GM21423 (cell line): ENCODE results near the gene SEPTIN10.
"Not testable (repeated sequence)": the region's sequence is repeated elsewhere in the genome, so short reads cannot be mapped to it uniquely, and the experiment has no call there.

ENCODE experiments used
- ATAC-seq: cut with Tn5 transposase; IDR thresholded peaks from one replicate; pipeline ENCODE4 v1.9.1; 2021; ENCODE audit warnings: mild to moderate bottlenecking, moderate library complexity; ENCODE audit not compliant: unreplicated experiment

SEPTIN10 gene

DNA sequence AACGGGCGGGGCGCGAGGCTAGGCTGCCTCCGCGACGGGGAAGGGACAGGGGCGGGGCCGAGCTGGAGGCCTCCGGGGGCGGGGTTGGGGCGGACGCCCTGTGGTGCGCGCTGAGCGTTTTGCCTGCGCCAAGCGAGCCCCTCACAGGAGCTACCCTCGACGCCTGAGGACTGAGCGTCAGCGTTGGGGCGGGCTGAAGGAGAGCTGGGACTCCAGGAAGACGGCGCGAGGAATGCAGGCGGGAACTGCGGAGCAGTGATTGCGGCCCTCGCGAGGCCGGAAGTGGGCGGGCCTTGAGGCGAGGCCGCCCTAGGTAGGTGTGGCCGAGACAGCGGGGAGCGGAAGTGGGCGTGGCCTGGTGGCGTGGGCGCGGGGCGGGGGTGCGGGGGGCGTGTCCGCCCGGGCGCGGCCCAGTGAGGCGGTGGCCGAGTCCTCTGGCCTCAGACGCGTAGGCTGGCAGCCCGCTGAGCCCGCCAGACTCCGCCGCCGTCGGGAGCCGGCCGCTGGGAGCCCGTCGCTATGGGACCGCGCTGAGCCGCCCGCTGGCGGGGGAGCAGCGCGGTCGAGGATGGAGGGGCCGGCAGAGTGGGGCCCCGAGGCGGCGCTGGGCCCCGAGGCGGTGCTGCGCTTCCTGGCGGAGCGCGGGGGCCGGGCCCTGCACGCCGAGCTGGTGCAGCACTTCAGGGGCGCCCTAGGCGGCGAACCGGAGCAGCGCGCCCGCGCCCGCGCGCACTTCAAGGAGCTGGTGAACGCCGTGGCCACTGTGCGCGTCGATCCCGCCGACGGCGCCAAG lies at the start of gene SEPTIN10, which contains the start of gene SOWAHC:
SEPTIN10 (minus strand) TSS at position 45 of the 793 bp plus-strand sequence. CDS start 139 bp downstream, outside the sequence.
SOWAHC (plus strand) TSS at position 443 of the 793 bp plus-strand sequence; CDS start at position 569, 126 bp downstream.
- peak; percentile 89 for ATAC-seq

DNA sequence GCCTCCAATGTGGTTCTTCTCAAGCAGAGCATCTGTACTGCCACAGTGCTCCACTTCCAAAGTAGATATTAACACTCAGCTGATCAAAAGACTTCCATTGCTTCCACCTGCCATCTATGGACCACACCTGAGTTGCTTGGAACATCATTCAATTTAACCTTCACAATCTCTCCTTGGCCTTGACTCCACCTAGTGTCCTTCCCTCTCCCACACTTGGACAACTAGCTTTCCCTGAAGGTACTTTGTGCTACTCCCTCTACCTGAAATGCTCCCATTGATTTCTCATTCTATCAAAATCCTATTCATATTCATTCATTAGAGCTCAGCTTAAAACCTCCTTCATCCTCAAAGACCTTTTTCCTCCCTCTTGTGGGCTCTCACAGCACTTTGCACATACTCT lies 49.1 kb upstream of the SEPTIN10 start:
- no peak for ATAC-seq

DNA sequence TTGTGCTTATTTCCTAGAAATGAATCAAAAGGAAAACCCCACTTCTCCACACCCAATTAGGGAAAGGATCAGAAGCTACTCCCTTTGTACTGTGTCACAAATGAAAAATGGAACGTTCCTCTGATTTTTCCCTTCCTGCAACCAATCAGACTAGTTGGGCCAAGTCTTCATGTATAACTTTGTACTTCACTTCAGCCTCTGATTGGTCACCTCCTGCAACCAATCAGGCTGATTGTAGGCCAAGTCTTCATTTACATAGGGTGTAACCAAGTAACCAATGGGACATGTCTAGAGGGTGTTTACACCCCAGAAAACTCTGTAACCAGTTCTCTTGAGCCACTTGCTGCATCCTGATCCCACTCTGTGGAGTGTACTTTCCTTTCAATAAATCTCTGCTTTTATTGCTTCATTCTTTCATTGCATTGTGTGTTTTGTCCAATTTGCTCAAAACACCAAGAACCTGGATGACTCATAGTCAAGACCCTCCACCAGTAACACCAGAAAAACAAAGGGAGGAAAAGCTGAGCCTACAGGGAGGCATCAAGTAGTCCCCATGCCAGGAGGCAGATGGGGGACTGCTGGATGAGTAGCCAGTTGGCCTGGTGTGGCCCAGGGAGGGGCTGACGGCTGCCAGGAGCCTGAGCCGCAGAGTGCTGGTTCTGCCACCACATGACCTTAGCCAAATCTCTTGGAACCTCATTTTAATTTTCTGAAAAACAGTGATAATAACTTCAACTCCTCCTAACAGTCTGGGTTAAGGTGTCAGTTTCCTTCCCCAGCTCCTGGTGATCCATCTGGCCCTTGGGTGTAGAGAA lies 46.5 kb upstream of the SEPTIN10 start:
- ATAC-seq = no peak

- no peak for ATAC-seq
Measured at GRCh38 chr2:109659396-109660045, 45.8 kb upstream of the SEPTIN10 start.

GRCh38 chr2:109655287-109655686 lies 41.5 kb upstream of the SEPTIN10 start:
- no peak for ATAC-seq

DNA sequence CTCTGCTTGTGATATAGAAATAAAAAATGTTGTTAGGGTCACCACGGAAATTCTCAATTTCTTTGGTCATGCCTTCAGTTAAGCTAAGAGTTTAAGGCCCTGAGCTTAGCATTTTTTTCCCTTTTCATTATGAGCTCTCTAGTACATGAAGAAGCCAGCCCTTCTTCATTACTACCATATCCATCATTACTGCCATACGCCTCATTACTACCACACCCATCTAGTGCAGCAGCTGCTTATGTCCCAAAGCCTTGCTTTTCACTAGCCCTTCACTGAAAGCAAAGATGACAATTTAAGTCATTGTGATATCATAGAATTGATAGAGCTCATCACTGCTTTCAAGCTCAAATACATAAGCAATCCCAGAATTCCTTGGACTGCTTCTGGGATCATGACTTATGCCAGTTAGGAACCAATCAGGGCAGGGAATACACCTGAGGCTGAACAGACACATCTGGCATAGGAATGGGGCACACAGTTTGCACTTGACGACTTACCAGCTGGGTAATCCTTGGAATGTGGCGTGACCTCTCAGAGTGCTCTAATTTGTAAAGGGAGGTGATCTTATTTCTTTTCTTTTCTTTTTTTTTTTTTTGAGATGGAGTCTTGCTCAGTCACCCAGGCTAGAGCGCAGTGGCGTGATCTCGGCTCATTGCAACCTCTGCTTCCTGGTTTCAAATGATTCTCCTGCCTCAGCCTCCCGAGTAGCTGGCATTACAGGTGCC lies 40.7 kb upstream of the SEPTIN10 start:
- no peak for ATAC-seq

DNA sequence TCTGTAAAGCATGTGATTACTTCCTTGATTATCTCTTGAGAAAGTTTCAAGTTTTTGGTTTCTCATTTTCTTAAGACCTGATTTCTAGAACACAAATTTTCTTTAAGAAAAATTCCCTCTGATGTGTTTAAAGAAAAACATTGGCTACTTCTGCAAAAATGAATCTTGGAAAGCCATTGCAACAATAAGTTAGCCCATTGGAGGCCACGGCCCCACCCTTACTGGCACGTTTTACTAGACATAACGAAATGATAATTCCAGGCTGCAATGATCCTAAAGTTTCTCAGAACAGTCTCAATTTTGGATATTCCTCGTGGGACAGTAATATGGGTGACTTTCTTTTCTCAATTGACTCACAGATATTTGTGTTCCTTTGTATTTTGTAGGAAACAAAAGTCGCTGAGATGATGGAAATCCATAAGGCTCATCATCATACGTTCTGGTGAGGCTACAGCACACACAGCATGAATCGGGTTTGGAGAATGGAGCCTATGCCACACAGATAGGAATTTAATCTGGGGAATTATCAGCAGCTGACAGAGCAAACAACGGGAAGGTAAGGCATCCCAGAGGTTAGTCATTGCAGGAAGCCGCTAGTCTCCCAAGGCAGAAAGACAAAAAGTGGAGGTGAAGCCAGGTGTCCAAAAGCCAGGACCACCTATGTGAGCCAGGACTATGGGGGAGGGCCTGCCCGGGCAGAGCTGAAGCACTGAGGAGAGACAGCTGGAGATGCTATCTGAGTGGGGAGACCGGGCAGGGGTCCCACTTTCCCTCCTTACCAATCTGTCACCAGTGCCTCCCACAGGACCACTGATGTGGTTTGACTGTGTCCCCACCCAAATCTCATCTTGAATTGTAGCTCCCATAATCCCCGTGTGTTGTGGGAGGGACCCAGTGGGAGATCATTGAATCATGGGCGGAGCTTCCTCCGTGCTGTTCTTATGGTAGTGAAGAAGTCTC lies 36.2 kb upstream of the SEPTIN10 start:
- no peak for ATAC-seq

GRCh38 chr2:109648041-109648527 lies 34.3 kb upstream of the SEPTIN10 start:
- no peak for ATAC-seq

DNA sequence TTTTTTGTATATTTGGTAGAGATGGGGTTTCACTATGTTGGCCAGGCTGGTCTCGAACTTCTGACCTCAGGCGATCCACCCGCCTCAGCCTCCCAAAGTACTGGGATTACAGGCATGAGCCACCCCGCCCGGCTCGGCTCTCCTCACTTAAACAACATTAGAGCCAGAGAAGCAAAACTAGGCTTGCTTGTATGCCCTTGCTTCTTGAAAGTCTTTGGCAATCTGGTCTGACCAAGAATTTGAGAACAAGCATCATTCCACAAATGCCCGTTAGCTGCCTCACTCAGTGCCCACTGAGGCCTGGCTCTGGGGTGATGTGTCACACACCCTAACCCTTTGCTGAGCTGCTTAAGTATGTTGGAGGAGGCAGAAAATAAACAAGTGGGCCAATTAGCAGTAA lies 33.9 kb upstream of the SEPTIN10 start:
- ATAC-seq = no peak

DNA sequence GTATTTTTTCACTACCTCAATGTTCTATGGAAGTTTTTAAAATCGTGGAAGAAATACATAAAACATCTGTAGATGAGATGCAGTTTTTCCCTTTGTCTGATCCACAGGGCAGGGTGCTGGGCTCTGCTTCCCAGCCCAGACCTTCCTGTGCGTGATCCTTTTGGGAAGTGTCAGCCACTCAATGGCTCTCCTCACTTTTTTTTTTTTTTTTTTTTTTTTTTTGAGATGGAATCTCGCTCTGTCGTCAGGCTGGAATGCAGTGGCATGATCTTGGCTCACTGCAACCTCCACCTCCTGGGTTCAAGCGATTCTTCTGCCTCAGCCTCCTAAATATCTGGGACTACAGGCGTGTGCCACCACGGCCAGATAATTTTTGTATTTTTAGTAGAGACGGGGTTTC lies 33.2 kb upstream of the SEPTIN10 start:
- no peak for ATAC-seq

- ATAC-seq = no peak
Measured at GRCh38 chr2:109645412-109646184, 31.8 kb upstream of the SEPTIN10 start.

GRCh38 chr2:109644571-109645275 lies 31.0 kb upstream of the SEPTIN10 start:
- no peak for ATAC-seq

DNA sequence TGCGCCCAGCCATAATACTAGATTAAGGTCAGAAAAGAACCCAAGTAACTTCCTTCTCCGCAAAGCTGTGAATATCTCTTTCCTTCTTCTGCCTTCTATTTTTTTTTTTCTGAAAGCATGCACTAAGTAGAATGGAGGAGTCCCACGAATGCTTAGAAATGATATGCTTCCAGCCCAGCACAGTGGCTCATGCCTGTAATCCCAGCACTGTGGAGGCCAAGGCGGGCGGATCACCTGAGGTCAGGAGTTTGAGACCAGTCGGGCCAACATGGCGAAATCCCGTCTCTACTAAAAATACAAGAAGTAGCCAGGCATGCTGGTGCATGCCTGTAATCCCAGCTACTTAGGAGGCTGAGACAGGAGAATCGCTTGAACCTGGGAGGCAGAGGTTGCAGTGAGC lies 26.2 kb upstream of the SEPTIN10 start:
- ATAC-seq = not testable (repeated sequence)

DNA sequence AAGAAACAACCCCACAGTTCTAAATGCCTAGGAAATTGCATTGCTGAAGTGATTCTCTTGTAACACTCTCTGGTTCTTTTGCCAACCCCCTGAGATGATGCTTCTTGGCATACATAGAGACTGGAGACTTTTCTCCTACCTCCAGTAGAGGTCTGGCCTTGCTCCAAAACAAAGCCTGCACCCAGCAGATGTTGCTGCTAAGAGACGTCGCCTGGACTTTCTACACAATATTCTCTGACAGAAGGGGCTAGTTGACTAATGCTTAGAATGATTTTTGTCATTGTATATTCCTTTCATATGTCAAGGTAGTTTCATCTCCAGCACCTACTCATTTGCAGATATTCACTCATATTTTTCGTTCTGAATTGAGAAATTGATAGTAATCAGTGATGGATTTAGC lies 25.0 kb upstream of the SEPTIN10 start:
- no peak for ATAC-seq

GRCh38 chr2:109637749-109638570 lies 24.2 kb upstream of the SEPTIN10 start:
- ATAC-seq = no peak

GRCh38 chr2:109636317-109636716 lies 22.6 kb upstream of the SEPTIN10 start:
- no peak for ATAC-seq
